Lung (tissue), 12 donors: ENCODE results near the gene FBXO46. TPM values are rescaled to one million over a fixed set of nuclear protein-coding genes. Genes with fewer than 3 reads are reported as not detected.

Source experiments
- ATAC-seq: fragments of 200-7000 bp; cut with Tn5 transposase; one replicate; pipeline ENCODE4 v1.9.1; 2020; ENCODE audit warnings: moderate number of reproducible peaks; ENCODE audit not compliant: insufficient read depth, low FRiP score
- DNase-seq, 3 donors: peaks; one replicate each; pipeline ENCODE4 v3.0.0-alpha.2; 2013 to 2017
- H3K27ac ChIP-seq, 2 donors: one replicate each; pipeline ENCODE4 v1.5.1; 2013; ENCODE audit warnings: mild to moderate bottlenecking in 2 of 2, moderate library complexity in 2 of 2, control low read depth in 1 of 2, inconsistent platforms in 1 of 2, low read depth in 1 of 2, low read length in 1 of 2
- H3K27me3 ChIP-seq, 3 donors: one replicate each; pipeline ENCODE4 v1.5.1; 2013; ENCODE audit warnings: low read length in 2 of 3; ENCODE audit not compliant: control insufficient read depth in 3 of 3, insufficient read depth in 3 of 3
- H3K36me3 ChIP-seq, 4 donors: one replicate each; pipeline ENCODE4 v1.5.1; 2013; ENCODE audit warnings: low read length in 4 of 4, mild to moderate bottlenecking in 1 of 4, moderate library complexity in 1 of 4; ENCODE audit not compliant: control insufficient read depth in 4 of 4, insufficient read depth in 4 of 4
- H3K4me1 ChIP-seq, 5 donors: one replicate each; pipeline ENCODE4 v1.5.1; 2013; ENCODE audit warnings: low read length in 5 of 5, mild to moderate bottlenecking in 2 of 5, moderate library complexity in 1 of 5; ENCODE audit not compliant: control insufficient read depth in 5 of 5, insufficient read depth in 5 of 5
- H3K4me3 ChIP-seq: one replicate; pipeline ENCODE4 v1.5.1; 2013; ENCODE audit warnings: mild to moderate bottlenecking, control low read depth, moderate library complexity
- H3K9ac ChIP-seq, 2 donors: one replicate each; pipeline ENCODE4 v1.5.1; 2013; ENCODE audit warnings: low read length in 2 of 2, control low read depth in 1 of 2; ENCODE audit not compliant: insufficient read depth in 1 of 2
- H3K9me3 ChIP-seq, 4 donors: one replicate each; pipeline ENCODE4 v1.5.1; 2013; ENCODE audit warnings: low read length in 3 of 4, mild to moderate bottlenecking in 1 of 4, moderate library complexity in 1 of 4; ENCODE audit not compliant: control insufficient read depth in 4 of 4, insufficient read depth in 3 of 4
- CTCF ChIP-seq: IDR thresholded peaks from 2 replicates; pipeline ENCODE4 v1.5.1; 2012; ENCODE audit warnings: mild to moderate bottlenecking; ENCODE audit errors: control extremely low read depth, extremely low read depth
- WGBS, 2 donors: extraction: QIAGEN DNeasy Blood & Tissue Kit; methylation state at CpG; one replicate each; pipeline ENCODE4 v1.1.7; 2013; 5-methylcytosine and 5-hydroxymethylcytosine counted together
- polyA plus RNA-seq, 2 donors: library from polyadenylated mRNA; stranded (reverse); fragments of 200-250 nt; gene quantifications; one replicate each; pipeline ENCODE4 v1.2.1, GENCODE V29; 2013
- total RNA-seq, 2 donors: library from RNA; depleted of rRNA in 1 of 2; stranded (reverse); fragments of >200 nt in 1 of 2; gene quantifications; one replicate each; pipeline ENCODE4 v1.2.1, GENCODE V29; 2014 to 2021
- donor health status: control.
- donor health status: control.
- donor health status: Bipolar disorder and iron deficiency.
- donor health status: healthy.
- donor health status: DM: yes; HTN: yes; CAD: no.

FBXO46 gene
- total and polyA plus RNA-seq, 4 donors, result 7.6 to 19.0 (median 9.7) TPM

- Histone ChIP-seq H3K36me3 (peaks cover 0 to 6% (median 4%) of the 10 kb centered on the region in 4 donors), H3K27ac (peak within 1 kb of the TSS; percentile 89), H3K4me3 (peak within 1 kb of the TSS; percentile 59), H3K4me1 (peaks cover under 1 to 44% (median 11%) of the 10 kb centered on the region in 5 donors), H3K9me3 (no peaks in the 10 kb centered on the region), H3K9ac (peak within 1 kb of the TSS; percentile 55 to 94), H3K27me3 (no peaks in the 10 kb centered on the region)
- WGBS, 2 donors, result 0% methylated on average over 68 to 70 of the region's 70 CpGs
- DNase-seq (peak; percentile 99), ATAC-seq (peak; percentile 69)
- no peak for TF ChIP-seq CTCF
These were observed 38.5 kb upstream of the FBXO46 start, which contains the start of gene SIX5 for GRCh38 chr19:45768984-45769782. Gene SIX5 (minus strand): TSS chr19:45769252. CDS start chr19:45768844, 408 bp downstream.

GRCh38 chr19:45768655-45768983 is 37.9 kb upstream of the FBXO46 start:
- Histone ChIP-seq H3K9me3 (no peaks in the 10 kb centered on the region), H3K27me3 (no peaks in the 10 kb centered on the region), H3K4me1 (peaks cover 2 to 49% (median 11%) of the 10 kb centered on the region in 5 donors), H3K27ac (peak overlapping the region; percentile 74 to 87), H3K9ac (peak overlapping the region in 1 of 2 donors; percentile 94), H3K36me3 (peaks cover 0 to 6% (median 4%) of the 10 kb centered on the region in 4 donors), H3K4me3 (peak overlapping the region; percentile 59)
- WGBS, 2 donors, result 0 to 1% methylated on average over 21 to 33 of the region's 33 CpGs
- TF ChIP-seq CTCF, result no peak
- DNase-seq (peak in 1 of 3 donors; percentile 66), ATAC-seq (no peak)

GRCh38 chr19:45767881-45768654 is 37.4 kb upstream of the FBXO46 start:
- no peak for TF ChIP-seq CTCF
- peaks cover 2 to 52% (median 11%) of the 10 kb centered on the region in 5 donors for H3K4me1 ChIP-seq
- ATAC-seq (no peak), DNase-seq (peak; percentile 74 to 87 (median 77))
- WGBS, 2 donors, result 1 to 2% methylated on average over 96 to 102 of the region's 102 CpGs
- H3K9me3 ChIP-seq, result no peaks in the 10 kb centered on the region
- no peaks in the 10 kb centered on the region for H3K27me3 ChIP-seq
- H3K9ac ChIP-seq, result peak overlapping the region; percentile 37 to 60
- H3K4me3 ChIP-seq, result peak overlapping the region; percentile 59
- peak overlapping the region; percentile 74 to 87 for H3K27ac ChIP-seq
- H3K36me3 ChIP-seq, result peaks cover 0 to 5% (median 2%) of the 10 kb centered on the region in 4 donors
